SK-N-SH (cell line): ENCODE results near the gene SNX10. TPM values are rescaled to one million over a fixed set of nuclear protein-coding genes. Genes with fewer than 3 reads are reported as not detected.

ENCODE experiments used
- CTCF ChIA-PET: fragments of 300-600, 350-600 bp; formaldehyde crosslinking; extraction: SDS; loops from one replicate; lab custom pipeline; 2021; lab: Yijun Ruan, JAX
- POLR2A ChIA-PET: fragments of 350-600 bp; sonication (Branson Sonifier 250); formaldehyde crosslinking; extraction: SDS; loops from one replicate; lab custom pipeline; 2020; ENCODE audit warnings: antibody characterized with exemption, inconsistent platforms; lab: Yijun Ruan, JAX
- DNase-seq: peaks from one replicate; pipeline ENCODE4 v3.0.0; 2012
- H2AFZ ChIP-seq: fragments of 200-600 bp; sonication (generic); 2 replicates; pipeline ENCODE4 v1.8.1; 2016; ENCODE audit warnings: antibody characterized with exemption, mild to moderate bottlenecking, low read depth
- H3F3A ChIP-seq: fragments of 200-600 bp; sonication (generic); replicated peaks from 2 replicates; pipeline ENCODE3; 2016; ENCODE audit warnings: antibody characterized with exemption, mild to moderate bottlenecking; ENCODE audit not compliant: insufficient read depth
- H3K27ac ChIP-seq, 2 experiments: fragments of 200-500 bp in 1 of 2; fragments of 200-600 bp in 1 of 2; sonication (Bioruptor generic) in 1 of 2; sonication (generic), shearing (Covaris generic) in 1 of 2; 2 replicates each; pipeline versions ENCODE4 v1.5.1 to v1.6.1; 2014 to 2016; ENCODE audit warnings: low read depth in 2 of 2, inconsistent platforms in 1 of 2, low read length in 1 of 2, mild to moderate bottlenecking in 1 of 2, mixed read lengths in 1 of 2
- H3K27me3 ChIP-seq: fragments of 200-600 bp; sonication (generic), shearing (Covaris generic); 2 replicates; pipeline ENCODE4 v1.6.1; 2016; ENCODE audit warnings: mixed run types; ENCODE audit not compliant: insufficient read depth
- H3K36me3 ChIP-seq, 2 experiments: fragments of 200-500 bp in 1 of 2; fragments of 200-600 bp in 1 of 2; sonication (Bioruptor generic) in 1 of 2; sonication (generic) in 1 of 2; replicated peaks in 1 of 2; 2 replicates each; pipeline versions ENCODE3 to v1.5.1; 2014 to 2016; ENCODE audit warnings: low read length in 1 of 2, mild to moderate bottlenecking in 1 of 2; ENCODE audit not compliant: insufficient read depth in 2 of 2, control insufficient read depth in 1 of 2
- H3K4me1 ChIP-seq, 2 experiments: fragments of 200-500 bp in 1 of 2; fragments of 200-600 bp in 1 of 2; sonication (Bioruptor generic) in 1 of 2; sonication (generic), shearing (Covaris generic) in 1 of 2; 2 replicates each; pipeline versions ENCODE4 v1.5.1 to v1.6.1; 2014 to 2016; ENCODE audit warnings: low read depth in 1 of 2, low read length in 1 of 2, mixed run types in 1 of 2; ENCODE audit not compliant: insufficient read depth in 2 of 2, control insufficient read depth in 1 of 2
- H3K4me2 ChIP-seq: fragments of 200-600 bp; sonication (generic), shearing (Covaris generic); 2 replicates; pipeline ENCODE4 v1.6.1; 2017; ENCODE audit warnings: mixed run types
- H3K4me3 ChIP-seq, 2 experiments: fragments of 200-500 bp in 1 of 2; fragments of 200-600 bp in 1 of 2; sonication (Bioruptor generic) in 1 of 2; sonication (generic), shearing (Covaris generic) in 1 of 2; 2 replicates each; pipeline versions ENCODE4 v1.5.1 to v1.8.1; 2014 to 2016; ENCODE audit warnings: low read depth in 2 of 2, inconsistent platforms in 1 of 2, low read length in 1 of 2, mild to moderate bottlenecking in 1 of 2, mixed read lengths in 1 of 2, moderate library complexity in 1 of 2
- H3K79me2 ChIP-seq: fragments of 200-600 bp; sonication (generic); 2 replicates; pipeline ENCODE4 v1.8.1; 2017; ENCODE audit warnings: mild to moderate bottlenecking; ENCODE audit not compliant: insufficient read depth
- H3K9ac ChIP-seq: fragments of 200-600 bp; sonication (generic); 2 replicates; pipeline ENCODE4 v1.6.1; 2017; ENCODE audit warnings: mixed run types
- H3K9me2 ChIP-seq: fragments of 200-600 bp; sonication (generic); 2 replicates; pipeline ENCODE4 v1.6.1; 2017; ENCODE audit warnings: mixed run types
- H3K9me3 ChIP-seq: fragments of 200-600 bp; sonication (generic); 2 replicates; pipeline ENCODE4 v1.6.1; 2017; ENCODE audit warnings: mixed run types, mild to moderate bottlenecking, moderate library complexity
- H4K20me1 ChIP-seq: fragments of 200-600 bp; sonication (generic); 2 replicates; pipeline ENCODE4 v1.6.1; 2017; ENCODE audit warnings: mild to moderate bottlenecking, mixed run types; ENCODE audit not compliant: insufficient read depth
- ELF1 ChIP-seq: IDR thresholded peaks from 2 replicates; pipeline ENCODE4 v1.4.0; 2012
- EP300 ChIP-seq, 2 experiments: IDR thresholded peaks; 2 replicates each; pipeline versions ENCODE4 v1.4.0 to v1.6.1; 2012; ENCODE audit warnings: borderline replicate concordance in 1 of 2, low read depth in 1 of 2, low read length in 1 of 2
- FOSL2 ChIP-seq: IDR thresholded peaks from 2 replicates; pipeline ENCODE4 v1.4.0; 2012; ENCODE audit warnings: low read depth, mild to moderate bottlenecking, moderate library complexity, borderline replicate concordance
- FOXJ3 ChIP-seq: sonication (generic); formaldehyde crosslinking; IDR thresholded peaks from 2 replicates; pipeline ENCODE4 v1.5.1; 2020; ENCODE audit warnings: mild to moderate bottlenecking, missing genetic modification reagents
- GABPA ChIP-seq: IDR thresholded peaks from 2 replicates; pipeline ENCODE4 v1.4.0; 2012; ENCODE audit warnings: low read depth, mild to moderate bottlenecking
- JUND ChIP-seq: IDR thresholded peaks from 2 replicates; pipeline ENCODE4 v1.4.0; 2012
- MXI1 ChIP-seq: IDR thresholded peaks from 2 replicates; pipeline ENCODE4 v1.6.1; 2012; ENCODE audit warnings: mild to moderate bottlenecking, low read depth, low read length, improper control_type of control experiment
- NFIC ChIP-seq: IDR thresholded peaks from 2 replicates; pipeline ENCODE4 v1.4.0; 2012; ENCODE audit warnings: borderline replicate concordance
- NRF1 ChIP-seq: IDR thresholded peaks from 2 replicates; pipeline ENCODE4 v1.6.1; 2012; ENCODE audit warnings: low read depth, mild to moderate bottlenecking, low read length
- RAD21 ChIP-seq: IDR thresholded peaks from 2 replicates; pipeline ENCODE4 v1.6.1; 2012; ENCODE audit warnings: mild to moderate bottlenecking, low read length
- RCOR1 ChIP-seq: fragments of 150-350 bp; IDR thresholded peaks from 2 replicates; pipeline ENCODE4 v1.6.1; 2017; ENCODE audit warnings: antibody characterized with exemption, low read length
- SIN3A ChIP-seq: IDR thresholded peaks from 2 replicates; pipeline ENCODE4 v1.6.1; 2012; ENCODE audit warnings: low read depth, mild to moderate bottlenecking, low read length, moderate library complexity, borderline replicate concordance
- TAF1 ChIP-seq: IDR thresholded peaks from 2 replicates; pipeline ENCODE4 v1.6.1; 2012; ENCODE audit warnings: low read depth, mild to moderate bottlenecking, low read length, moderate library complexity, borderline replicate concordance
- TCF12 ChIP-seq: IDR thresholded peaks from 2 replicates; pipeline ENCODE4 v1.4.0; 2012
- TEAD4 ChIP-seq: IDR thresholded peaks from 2 replicates; pipeline ENCODE4 v1.4.0; 2012; ENCODE audit warnings: mild to moderate bottlenecking, borderline replicate concordance; ENCODE audit not compliant: insufficient read depth
- WGBS: methylation state at CpG from one replicate; pipeline ENCODE4 v1.1.6; 2017; ENCODE audit warnings: low lambda C conversion rate; 5-methylcytosine and 5-hydroxymethylcytosine counted together
- polyA plus RNA-seq, 3 experiments: library from polyadenylated mRNA; depleted of rRNA; stranded (reverse); fragments of >200 nt; gene quantifications; 2 replicates each; pipeline ENCODE4 v1.2.3, GENCODE V29; 2012
- TF ChIP-seq, protein P1 (sequence below): fragments of 200-600 bp; sonication (generic); IDR thresholded peaks from 2 replicates; pipeline ENCODE4 v1.6.1; 2017; ENCODE audit warnings: antibody characterized with exemption, mild to moderate bottlenecking, moderate library complexity
- TF ChIP-seq, protein P2 (sequence below): fragments of 150-350 bp; IDR thresholded peaks from 2 replicates; pipeline ENCODE4 v1.6.1; 2016; ENCODE audit warnings: mild to moderate bottlenecking, low read depth, low read length
- TF ChIP-seq, protein P3 (sequence below): IDR thresholded peaks from 2 replicates; pipeline ENCODE4 v1.4.0; 2012; ENCODE audit warnings: low read depth, borderline replicate concordance
- TF ChIP-seq, protein P4 (sequence below): IDR thresholded peaks from 2 replicates; pipeline ENCODE4 v1.4.0; 2012; ENCODE audit warnings: low read depth
- TF ChIP-seq, protein P5 (sequence below): fragments of 150-350 bp; IDR thresholded peaks from 2 replicates; pipeline ENCODE4 v1.6.1; 2017; ENCODE audit warnings: antibody characterized with exemption, low read length, low read depth, borderline replicate concordance
- TF ChIP-seq, protein P6 (sequence below): IDR thresholded peaks from 2 replicates; pipeline ENCODE4; 2012

The SNX10 gene
- polyA plus RNA-seq, 1 of the 3 experiments (the other 2 are of a cell fraction) = 0.02 TPM

DNA sequence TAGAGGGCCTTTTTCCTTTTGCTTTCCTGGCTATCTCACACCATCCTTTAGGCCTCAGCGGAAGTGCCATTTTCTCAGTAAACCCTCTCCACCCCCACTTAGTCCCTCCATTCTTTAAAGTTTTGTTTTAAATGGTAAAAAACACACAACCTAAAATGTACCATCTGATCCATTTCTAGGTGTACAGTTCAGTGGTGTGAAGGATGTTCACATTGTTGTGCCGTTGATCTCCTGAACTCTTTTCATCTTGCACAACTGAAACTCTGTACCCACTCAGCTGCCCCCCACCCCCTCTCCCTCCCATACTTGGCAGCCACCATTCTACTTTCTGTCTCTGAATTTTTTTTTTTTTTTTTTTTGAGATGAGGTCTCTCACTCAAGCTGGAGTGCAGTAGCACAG is 52.2 kb downstream of the SNX10 start:
- POLR2A ChIA-PET = no interaction called here
- Histone ChIP-seq H4K20me1 (no peaks in the 10 kb centered on the region), H3K27me3 (no peaks in the 10 kb centered on the region), H3F3A (no peaks in the 10 kb centered on the region), H3K4me2 (no peak overlapping the region), H3K36me3 (no peaks in the 10 kb centered on the region), H3K27ac (no peak overlapping the region), H3K4me1 (no peaks in the 10 kb centered on the region), H3K9ac (no peak overlapping the region), H2AFZ (no peak overlapping the region), H3K9me2 (no peaks in the 10 kb centered on the region; the same call in 1 of the 2 replicates), H3K79me2 (no peaks in the 10 kb centered on the region), H3K4me3 (no peak overlapping the region), H3K9me3 (no peaks in the 10 kb centered on the region)
- DNase-seq = no peak
- TF ChIP-seq NFIC (no peak), TAF1 (no peak), MXI1 (no peak)
- 74% methylated on average over 2 of the region's 2 CpGs for WGBS
- CTCF ChIA-PET = interaction anchor here (0.7 to 3.8 kb wide), 4 partner anchors 10 to 451 kb away, joined by 3 to 17 read pairs (median 5); no protein-coding TSS in a partner anchor

DNA sequence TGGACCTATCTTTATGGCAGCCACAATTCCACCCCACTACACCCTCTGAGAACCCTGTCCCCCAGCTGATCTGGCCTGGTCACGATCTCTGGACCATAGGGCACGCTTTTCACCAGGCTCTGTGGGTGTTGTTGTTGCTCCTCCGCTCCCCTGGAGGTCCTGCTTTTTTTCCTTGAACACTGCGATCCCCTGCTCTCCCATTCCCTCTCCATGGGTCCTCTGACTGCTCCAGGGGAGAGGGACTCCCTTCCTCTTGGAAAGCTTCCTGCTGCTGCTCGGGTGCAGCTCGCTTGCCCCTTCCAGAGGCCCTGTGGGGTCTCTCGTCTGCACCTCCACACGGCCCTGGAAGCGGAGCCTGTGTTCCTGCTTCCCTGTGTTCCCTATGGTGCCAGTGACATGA is 53.5 kb downstream of the SNX10 start:
- no peaks in the 10 kb centered on the region for H3K79me2 ChIP-seq
- no peaks in the 10 kb centered on the region for H3K9me3 ChIP-seq
- H4K20me1 ChIP-seq = no peaks in the 10 kb centered on the region
- POLR2A ChIA-PET = no interaction called here
- DNase-seq = no peak
- no peak overlapping the region for H3K27ac ChIP-seq
- WGBS = 58% methylated on average over 9 of the region's 9 CpGs
- no peaks in the 10 kb centered on the region for H3F3A ChIP-seq
- H3K27me3 ChIP-seq = no peaks in the 10 kb centered on the region
- TF ChIP-seq RAD21 = no peak
- TF ChIP-seq, protein P1, sequence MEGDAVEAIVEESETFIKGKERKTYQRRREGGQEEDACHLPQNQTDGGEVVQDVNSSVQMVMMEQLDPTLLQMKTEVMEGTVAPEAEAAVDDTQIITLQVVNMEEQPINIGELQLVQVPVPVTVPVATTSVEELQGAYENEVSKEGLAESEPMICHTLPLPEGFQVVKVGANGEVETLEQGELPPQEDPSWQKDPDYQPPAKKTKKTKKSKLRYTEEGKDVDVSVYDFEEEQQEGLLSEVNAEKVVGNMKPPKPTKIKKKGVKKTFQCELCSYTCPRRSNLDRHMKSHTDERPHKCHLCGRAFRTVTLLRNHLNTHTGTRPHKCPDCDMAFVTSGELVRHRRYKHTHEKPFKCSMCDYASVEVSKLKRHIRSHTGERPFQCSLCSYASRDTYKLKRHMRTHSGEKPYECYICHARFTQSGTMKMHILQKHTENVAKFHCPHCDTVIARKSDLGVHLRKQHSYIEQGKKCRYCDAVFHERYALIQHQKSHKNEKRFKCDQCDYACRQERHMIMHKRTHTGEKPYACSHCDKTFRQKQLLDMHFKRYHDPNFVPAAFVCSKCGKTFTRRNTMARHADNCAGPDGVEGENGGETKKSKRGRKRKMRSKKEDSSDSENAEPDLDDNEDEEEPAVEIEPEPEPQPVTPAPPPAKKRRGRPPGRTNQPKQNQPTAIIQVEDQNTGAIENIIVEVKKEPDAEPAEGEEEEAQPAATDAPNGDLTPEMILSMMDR = no peak
- no peak for TF ChIP-seq NFIC
- TF ChIP-seq TCF12 = no peak
- TF ChIP-seq, protein P2, sequence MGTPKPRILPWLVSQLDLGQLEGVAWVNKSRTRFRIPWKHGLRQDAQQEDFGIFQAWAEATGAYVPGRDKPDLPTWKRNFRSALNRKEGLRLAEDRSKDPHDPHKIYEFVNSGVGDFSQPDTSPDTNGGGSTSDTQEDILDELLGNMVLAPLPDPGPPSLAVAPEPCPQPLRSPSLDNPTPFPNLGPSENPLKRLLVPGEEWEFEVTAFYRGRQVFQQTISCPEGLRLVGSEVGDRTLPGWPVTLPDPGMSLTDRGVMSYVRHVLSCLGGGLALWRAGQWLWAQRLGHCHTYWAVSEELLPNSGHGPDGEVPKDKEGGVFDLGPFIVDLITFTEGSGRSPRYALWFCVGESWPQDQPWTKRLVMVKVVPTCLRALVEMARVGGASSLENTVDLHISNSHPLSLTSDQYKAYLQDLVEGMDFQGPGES = no peak
- TF ChIP-seq JUND = no peak
- TF ChIP-seq MXI1 = no peak
- TF ChIP-seq FOXJ3 = no peak
- TF ChIP-seq FOSL2 = no peak
- TF ChIP-seq GABPA = no peak
- TF ChIP-seq RCOR1 = no peak
- no peak for TF ChIP-seq TEAD4
- no peak for TF ChIP-seq SIN3A
- TF ChIP-seq, protein P3, sequence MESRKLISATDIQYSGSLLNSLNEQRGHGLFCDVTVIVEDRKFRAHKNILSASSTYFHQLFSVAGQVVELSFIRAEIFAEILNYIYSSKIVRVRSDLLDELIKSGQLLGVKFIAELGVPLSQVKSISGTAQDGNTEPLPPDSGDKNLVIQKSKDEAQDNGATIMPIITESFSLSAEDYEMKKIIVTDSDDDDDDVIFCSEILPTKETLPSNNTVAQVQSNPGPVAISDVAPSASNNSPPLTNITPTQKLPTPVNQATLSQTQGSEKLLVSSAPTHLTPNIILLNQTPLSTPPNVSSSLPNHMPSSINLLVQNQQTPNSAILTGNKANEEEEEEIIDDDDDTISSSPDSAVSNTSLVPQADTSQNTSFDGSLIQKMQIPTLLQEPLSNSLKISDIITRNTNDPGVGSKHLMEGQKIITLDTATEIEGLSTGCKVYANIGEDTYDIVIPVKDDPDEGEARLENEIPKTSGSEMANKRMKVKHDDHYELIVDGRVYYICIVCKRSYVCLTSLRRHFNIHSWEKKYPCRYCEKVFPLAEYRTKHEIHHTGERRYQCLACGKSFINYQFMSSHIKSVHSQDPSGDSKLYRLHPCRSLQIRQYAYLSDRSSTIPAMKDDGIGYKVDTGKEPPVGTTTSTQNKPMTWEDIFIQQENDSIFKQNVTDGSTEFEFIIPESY = no peak
- TF ChIP-seq, protein P4, sequence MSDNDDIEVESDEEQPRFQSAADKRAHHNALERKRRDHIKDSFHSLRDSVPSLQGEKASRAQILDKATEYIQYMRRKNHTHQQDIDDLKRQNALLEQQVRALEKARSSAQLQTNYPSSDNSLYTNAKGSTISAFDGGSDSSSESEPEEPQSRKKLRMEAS = no peak
- TF ChIP-seq, protein P5, sequence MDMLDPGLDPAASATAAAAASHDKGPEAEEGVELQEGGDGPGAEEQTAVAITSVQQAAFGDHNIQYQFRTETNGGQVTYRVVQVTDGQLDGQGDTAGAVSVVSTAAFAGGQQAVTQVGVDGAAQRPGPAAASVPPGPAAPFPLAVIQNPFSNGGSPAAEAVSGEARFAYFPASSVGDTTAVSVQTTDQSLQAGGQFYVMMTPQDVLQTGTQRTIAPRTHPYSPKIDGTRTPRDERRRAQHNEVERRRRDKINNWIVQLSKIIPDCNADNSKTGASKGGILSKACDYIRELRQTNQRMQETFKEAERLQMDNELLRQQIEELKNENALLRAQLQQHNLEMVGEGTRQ = no peak
- no peak for TF ChIP-seq NRF1
- TF ChIP-seq ELF1 = no peak
- TF ChIP-seq EP300 (IDR thresholded peaks at IDR 0.05; ENCODE audit: borderline replicate concordance in 1 of 2, low read depth in 1 of 2, low read length in 1 of 2) = no peak
- TF ChIP-seq, protein P6, sequence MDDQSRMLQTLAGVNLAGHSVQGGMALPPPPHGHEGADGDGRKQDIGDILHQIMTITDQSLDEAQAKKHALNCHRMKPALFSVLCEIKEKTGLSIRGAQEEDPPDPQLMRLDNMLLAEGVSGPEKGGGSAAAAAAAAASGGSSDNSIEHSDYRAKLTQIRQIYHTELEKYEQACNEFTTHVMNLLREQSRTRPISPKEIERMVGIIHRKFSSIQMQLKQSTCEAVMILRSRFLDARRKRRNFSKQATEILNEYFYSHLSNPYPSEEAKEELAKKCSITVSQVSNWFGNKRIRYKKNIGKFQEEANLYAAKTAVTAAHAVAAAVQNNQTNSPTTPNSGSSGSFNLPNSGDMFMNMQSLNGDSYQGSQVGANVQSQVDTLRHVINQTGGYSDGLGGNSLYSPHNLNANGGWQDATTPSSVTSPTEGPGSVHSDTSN = no peak
- no peaks in the 10 kb centered on the region for H3K36me3 ChIP-seq
- no peak overlapping the region for H2AFZ ChIP-seq
- H3K4me1 ChIP-seq = peaks cover 0 to 3% of the 10 kb centered on the region in 2 experiments; a peak in 2 of 4 replicates
- no peak overlapping the region for H3K4me2 ChIP-seq
- CTCF ChIA-PET = interaction anchor here (0.9 to 3.8 kb wide), 6 partner anchors 8 to 453 kb away, joined by 3 to 17 read pairs (median 4); no protein-coding TSS in a partner anchor
- H3K4me3 ChIP-seq = no peak overlapping the region
- H3K9me2 ChIP-seq = no peaks in the 10 kb centered on the region; the same call in 1 of the 2 replicates
- H3K9ac ChIP-seq = no peak overlapping the region
